Measurements from ENCODE around the gene PLA2G10.

DNA sequence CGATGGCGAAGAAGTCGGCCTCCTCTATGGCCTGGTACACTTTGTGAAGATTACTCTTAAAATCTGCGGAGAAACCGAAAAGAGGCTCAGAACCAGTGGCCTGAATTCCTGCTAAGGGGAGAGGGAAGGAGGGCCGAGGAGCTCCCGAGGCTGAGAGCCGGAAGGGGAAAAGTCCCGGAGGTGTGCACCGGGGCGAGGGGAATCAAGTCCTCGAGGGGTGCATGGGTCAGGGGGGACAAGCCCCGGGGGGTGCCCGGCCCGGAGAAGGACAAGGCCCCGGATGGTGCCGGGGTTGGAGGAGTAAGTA is 64.5 kb downstream of the PLA2G10 start:
- TF ChIP-seq YY1 (tag by site-specific recombination; IDR thresholded peaks at IDR 0.05) (no peak), ZNF157 (tag by site-specific recombination; IDR thresholded peaks at IDR 0.05) (no peak), CTCF (tag by site-specific recombination; IDR thresholded peaks at IDR 0.05) (no peak)
- TF ChIP-seq, protein P1, sequence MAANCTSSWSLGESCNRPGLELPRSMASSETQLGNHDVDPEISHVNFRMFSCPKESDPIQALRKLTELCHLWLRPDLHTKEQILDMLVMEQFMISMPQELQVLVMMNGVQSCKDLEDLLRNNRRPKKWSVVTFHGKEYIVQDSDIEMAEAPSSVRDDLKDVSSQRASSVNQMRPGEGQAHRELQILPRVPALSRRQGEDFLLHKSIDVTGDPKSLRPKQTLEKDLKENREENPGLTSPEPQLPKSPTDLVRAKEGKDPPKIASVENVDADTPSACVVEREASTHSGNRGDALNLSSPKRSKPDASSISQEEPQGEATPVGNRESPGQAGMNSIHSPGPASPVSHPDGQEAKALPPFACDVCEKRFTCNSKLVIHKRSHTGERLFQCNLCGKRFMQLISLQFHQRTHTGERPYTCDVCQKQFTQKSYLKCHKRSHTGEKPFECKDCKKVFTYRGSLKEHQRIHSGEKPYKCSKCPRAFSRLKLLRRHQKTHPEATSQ (tag by site-specific recombination; IDR thresholded peaks at IDR 0.05): no peak

Measured in HEK293 (cell line).